ENCODE results near the gene CAPN9. TPM values are rescaled to one million over a fixed set of nuclear protein-coding genes. Genes with fewer than 3 reads are reported as not detected.

The CAPN9 gene
- polyA plus RNA-seq, 1 donor = 13.5 TPM

- no peak for DNase-seq
- Histone ChIP-seq H3K27ac (ENCODE audit: low read length) (peak overlapping the region; percentile 23), H3K4me1 (ENCODE audit: control insufficient read depth, insufficient read depth, low read length) (peaks cover 17% of the 10 kb centered on the region), H3K9me3 (ENCODE audit: control insufficient read depth, low read depth, low read length) (no peaks in the 10 kb centered on the region), H3K36me3 (ENCODE audit: control insufficient read depth, insufficient read depth, low read length) (peaks cover 29% of the 10 kb centered on the region), H3K4me3 (ENCODE audit: low read length) (no peak overlapping the region), H3K27me3 (ENCODE audit: control insufficient read depth, insufficient read depth, low read length) (no peaks in the 10 kb centered on the region)
- no CpG with 5 or more reads among the region's 5 CpGs for WGBS (ENCODE audit: insufficient coverage, low lambda C conversion rate)
These were observed 104.1 kb downstream of the CAPN9 start for GRCh38 chr1:230851291-230851691.

Other genes with a start within 250 kb of the CAPN9 start
- 32.7 TPM for gene COG2, start 104.9 kb upstream of the CAPN9 start, polyA plus RNA-seq
- 191 TPM for gene AGT, start 33.3 kb upstream of the CAPN9 start, polyA plus RNA-seq
- gene C1orf198, start 121.1 kb downstream of the CAPN9 start, polyA plus RNA-seq = 36.5 TPM
- gene TTC13, start 231.5 kb downstream of the CAPN9 start, polyA plus RNA-seq = 25.5 TPM
- 22.0 TPM for gene ARV1, start 231.7 kb downstream of the CAPN9 start, polyA plus RNA-seq

All from large intestine (tissue), 3 donors.